Peyer's patch (tissue), 4 donors: Measurements from ENCODE around the gene ASF1B.

Source experiments
- CTCF ChIP-seq, 6 experiments: fragments of 450-650 bp in 4 of 6; fragments of 200-600 bp in 2 of 6; sonication (generic) in 1 of 6; IDR thresholded peaks; one replicate each; pipeline ENCODE4 v1.5.1; 2017 to 2019; ENCODE audit warnings: antibody characterized with exemption in 6 of 6, mild to moderate bottlenecking in 3 of 6, moderate library complexity in 1 of 6
- POLR2A ChIP-seq, 2 donors: fragments of 450-650 bp; IDR thresholded peaks; one replicate each; pipeline ENCODE4 v1.5.1; 2017; ENCODE audit warnings: antibody characterized with exemption in 2 of 2, mild to moderate bottlenecking in 2 of 2, moderate library complexity in 2 of 2

DNA sequence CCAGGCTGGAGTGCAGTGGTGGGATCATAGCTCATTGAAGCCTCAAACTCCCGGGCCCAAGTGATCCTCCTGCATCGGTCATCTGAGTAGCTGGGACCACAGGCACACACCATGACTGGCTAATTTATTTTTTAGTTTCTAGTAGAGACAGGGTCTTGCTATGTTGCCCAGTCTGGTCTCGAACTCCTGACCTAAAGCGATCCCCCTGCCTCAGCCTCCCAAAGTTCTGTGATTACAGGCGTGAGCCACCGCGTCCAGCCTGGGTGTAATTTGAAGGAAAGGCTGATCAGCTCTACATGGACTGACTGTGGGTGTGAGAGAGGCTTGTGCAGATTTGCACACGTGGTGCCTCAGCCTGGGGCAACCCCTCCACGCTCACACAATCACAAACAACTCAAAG, 38.5 kb upstream of the ASF1B start:
- TF ChIP-seq POLR2A (IDR thresholded peaks at IDR 0.05) (no peak), CTCF (IDR thresholded peaks at IDR 0.05) (no peak)
